NCI-H128 (cell line): ENCODE results near the gene GANAB.
"Not testable (repeated sequence)": the region's sequence is repeated elsewhere in the genome, so short reads cannot be mapped to it uniquely, and the experiment has no call there.

Experiments used
- DNase-seq: peaks from one replicate; lab custom pipeline; 2025; ENCODE audit not compliant: unreplicated experiment; lab: John Stamatoyannopoulos, UW

The GANAB gene

DNA sequence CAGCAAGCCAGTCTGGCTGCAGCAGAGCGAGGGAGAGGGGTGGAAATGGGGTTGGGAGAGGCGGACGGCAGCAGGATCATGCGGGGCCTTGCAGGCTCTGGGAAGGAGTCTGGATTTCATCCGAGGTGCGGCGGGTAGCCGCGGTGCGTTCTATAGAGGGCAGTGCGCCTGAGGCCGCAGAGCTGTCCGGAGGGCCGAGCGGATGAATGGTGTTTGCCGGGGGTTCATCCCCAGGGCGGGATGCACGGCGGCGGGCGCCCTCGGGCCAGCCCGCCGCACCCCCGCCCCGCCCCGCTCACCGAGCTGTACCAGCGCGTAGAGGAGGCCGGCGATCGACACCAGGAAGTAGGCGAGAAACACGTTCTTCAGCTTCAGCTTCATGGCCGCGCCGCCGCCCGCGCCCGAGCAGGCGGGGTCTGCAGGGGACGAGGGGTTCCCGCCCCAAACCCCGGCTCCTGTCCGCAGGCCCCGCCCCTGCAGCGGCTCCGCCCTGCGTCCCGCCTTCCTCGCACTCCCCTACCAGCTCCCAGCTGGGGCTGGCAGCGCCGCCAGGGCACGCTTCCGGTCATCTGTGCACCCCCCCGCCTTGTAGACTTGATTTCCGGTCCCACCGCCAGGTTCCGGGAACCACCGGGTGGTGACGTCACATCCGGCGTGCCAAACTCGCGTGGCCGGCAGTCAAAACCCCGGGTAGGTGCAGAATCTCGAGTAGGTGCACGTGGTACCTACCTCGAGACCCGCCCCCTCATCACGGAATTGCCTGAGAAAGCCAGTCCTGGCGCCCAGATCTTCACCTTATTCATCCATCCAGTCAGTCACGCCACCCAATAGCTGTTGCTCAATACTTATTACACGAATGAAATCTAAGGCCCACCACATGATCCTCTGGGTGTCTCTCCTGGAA, 24.6 kb downstream of the GANAB start, which contains the start of gene B3GAT3:
TSS of gene B3GAT3 (minus strand) at position 420 of the 904 bp plus-strand sequence. CDS start at position 381, 39 bp downstream.
- DNase-seq, result peak; percentile 95

DNA sequence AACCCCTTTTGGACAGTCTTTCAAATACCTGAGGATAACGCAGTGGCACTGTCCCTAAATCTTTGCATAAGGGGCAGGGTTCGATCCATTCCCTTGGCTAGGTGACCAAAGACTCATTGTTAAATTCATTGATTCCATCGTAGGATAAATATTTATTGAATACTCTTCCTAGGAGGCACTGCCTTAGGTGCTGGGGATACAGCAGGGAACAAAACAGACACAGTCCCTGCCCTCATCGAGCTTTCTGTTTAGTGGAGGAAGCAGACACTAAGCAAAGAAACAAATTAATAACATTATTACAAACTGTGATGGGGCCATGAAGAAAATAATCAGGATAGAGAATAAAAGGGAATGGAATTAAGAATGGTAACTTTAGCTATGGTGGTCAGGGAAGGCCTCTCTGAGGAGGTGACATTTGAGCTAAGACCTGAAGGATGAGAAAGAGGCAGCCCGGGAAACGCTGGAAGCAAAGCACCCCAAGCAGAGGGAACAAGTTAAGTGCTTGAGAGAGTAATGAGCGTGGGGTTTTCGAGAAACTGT, 25.3 kb downstream of the GANAB start:
- DNase-seq, result no peak

DNA sequence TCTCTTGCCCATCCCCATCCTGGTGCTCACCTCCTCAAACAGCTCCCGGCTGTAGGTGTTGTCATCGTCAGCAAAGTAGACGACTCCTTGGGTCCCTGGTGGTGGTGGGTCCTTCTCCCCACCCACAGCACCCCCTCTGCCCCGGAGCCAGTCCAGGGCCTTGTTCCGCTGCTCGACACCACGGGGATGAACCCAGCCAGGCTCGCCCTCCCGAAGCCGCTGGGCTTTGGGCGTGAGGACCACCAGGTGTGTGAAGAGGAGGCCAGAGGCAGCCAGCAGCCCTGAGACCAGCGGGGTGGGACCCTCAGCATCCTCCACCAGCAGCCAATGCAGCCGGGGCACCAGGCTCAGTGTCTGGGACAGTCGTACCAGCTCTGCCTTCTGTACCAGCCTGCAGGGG, 29.5 kb downstream of the GANAB start:
- not testable (repeated sequence) for DNase-seq

GRCh38 chr11:62615521-62615920, 30.9 kb downstream of the GANAB start:
- DNase-seq, result no peak

DNA sequence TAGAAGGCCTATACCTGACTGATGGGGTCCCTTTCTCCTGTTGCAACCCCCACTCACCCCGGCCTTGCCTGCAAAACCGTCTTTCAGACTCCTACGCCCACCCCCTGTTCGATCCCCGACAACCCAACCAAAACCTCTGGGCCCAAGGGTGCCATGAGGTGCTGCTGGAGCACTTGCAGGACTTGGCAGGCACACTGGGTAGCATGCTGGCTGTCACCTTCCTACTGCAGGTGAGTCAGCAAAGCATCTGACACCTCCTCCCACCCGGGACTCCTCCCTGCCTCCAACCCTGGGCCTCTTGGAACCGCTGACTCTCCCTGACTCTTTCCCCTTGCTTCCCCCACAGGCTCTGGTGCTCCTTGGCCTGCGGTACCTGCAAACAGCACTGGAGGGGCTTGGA, 32.1 kb downstream of the GANAB start:
- DNase-seq, result no peak

- no peak for DNase-seq
Observed at GRCh38 chr11:62613291-62613778, 33.1 kb downstream of the GANAB start.

GRCh38 chr11:62612366-62613290, 33.8 kb downstream of the GANAB start, which contains the start of the genes EML3 and ROM1:
TSS of gene EML3 (minus strand) at chr11:62612775. CDS start at chr11:62612457, 318 bp downstream.
TSS of gene ROM1 (plus strand) at chr11:62613257. CDS start at chr11:62613282, 25 bp downstream.
- peak; percentile 46 for DNase-seq

DNA sequence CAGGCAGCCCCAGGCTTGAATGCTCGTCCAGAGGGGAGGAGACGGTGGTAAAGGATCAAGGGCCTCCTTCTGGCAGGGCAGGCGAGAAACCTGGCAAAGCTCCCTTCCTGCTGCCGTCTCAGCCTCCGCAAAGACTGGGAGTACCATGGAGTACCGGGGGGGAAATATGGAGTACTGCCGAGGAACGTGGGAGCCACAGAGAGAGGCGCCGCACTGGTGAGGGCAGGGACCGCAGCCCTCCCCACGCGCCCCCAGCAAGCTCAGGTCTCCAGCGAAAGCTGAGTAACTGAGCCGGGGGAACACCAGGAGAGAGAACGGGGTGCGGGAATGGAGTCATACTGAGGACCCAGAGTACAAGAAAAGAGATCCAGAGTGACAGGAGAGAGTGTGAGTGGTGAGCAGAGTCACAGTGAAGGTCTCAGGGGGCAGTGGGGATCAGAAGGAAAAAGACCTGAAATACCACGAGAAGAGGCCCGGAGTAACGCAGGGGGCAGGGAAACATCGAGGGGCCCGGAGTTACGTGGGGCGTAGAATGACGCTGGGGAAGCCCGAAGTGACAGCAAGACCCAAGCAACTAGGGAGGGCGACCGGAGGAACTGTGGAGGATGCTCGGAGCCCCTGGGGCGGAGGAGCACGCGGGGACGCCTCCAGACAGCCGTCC, 34.6 kb downstream of the GANAB start:
- DNase-seq, result no peak

DNA sequence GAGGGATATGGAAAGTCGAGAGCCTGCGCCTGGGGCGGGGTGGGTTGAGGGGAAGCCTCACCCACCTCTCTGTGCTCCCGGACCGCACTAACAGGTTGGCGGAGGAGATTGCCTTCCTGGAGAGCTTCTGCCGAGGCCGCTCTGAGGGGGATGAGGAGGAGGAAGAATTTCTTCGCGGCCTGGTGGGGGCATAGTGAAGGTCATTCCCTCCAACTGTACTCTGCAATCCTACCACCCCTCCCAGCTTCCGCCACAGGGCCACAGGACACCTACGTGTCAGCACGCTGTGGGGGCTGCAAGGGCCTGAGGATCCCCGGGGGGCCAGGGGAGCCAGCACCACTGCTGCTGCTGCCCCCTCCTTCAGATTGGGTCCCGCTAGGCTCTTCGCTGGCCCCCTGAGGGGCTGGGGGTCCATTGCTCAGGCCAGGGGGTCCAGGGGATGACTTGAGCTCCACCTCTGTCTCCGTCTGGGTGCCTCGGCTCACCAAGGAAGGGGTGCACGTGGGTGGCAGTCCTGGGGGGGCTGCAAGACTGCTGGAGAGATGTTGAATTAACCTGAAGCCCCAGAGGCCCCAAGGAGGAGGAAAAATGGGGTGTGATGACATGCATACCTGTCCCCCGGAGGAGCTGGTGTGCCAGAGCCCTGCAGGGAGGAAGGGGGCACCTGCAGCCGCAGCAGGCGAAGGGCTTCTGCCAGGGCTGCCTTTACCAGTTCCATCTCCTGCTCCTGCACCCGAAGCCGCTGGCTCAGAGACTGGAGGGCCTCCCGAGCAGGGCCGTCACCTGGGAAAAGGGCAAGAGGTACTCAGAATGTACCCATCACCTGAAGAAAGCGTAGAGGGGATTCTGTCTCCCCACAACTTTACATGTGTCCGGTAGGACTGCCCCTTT, 35.4 kb downstream of the GANAB start:
- no peak for DNase-seq

DNA sequence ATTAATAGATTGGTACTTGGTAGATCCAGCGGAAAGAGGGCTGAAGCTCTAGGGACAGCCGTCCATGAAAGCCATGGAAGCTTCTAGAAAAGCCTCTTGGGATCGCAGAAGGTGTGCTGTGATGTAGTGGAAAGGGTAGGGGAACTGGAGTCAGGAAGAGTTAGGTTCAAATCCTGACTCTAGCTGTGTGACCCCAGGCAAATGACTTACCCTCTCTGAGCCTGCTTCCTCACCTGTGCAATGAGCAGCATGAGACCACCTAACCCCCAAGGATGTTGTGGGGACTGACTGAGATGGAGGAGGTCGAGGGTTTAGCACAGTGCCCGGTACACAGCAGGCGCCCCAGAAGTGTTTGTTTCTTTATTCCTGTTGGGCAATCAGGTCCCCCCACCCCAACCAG, 36.0 kb downstream of the GANAB start:
- no peak for DNase-seq

GRCh38 chr11:62608776-62609175, 37.6 kb downstream of the GANAB start:
- no peak for DNase-seq

DNA sequence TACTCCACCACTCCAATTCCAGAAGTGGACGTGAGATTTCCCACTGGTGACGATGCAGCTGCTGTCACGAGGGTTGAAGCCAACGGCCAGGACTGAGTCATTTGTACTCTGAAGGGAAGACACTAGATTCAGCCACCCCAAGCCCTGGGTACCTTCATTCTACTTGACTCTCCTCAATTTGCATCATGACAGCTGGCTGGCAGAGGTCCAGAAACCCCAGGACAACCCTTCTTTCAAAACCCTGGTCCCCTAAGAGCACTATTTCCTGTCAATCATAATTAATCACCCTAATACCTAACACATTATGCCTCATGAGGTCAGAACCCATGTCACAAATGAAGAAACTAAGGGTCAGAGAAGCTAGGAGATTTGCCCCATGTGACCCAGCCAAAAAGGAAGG, 38.7 kb downstream of the GANAB start:
- no peak for DNase-seq

DNA sequence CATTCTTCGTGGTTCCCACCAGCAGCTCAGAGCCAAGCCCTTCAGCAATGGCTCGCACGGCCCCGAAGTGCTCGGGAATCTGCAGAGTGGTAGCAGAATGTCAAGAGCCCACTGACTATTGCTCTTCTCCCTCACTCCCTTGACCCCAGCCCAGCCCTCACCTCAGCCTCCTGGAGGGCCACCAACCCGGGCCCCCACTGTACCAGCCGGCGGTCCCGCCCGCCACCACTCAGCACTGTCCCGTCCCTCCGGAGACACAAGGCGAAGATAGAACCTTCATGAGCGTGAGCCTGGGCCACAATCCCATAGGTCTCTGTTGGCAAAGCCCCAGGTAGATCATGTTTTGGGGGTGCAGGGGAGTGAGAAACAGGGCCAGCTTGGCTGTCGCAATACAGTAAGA, 40.5 kb downstream of the GANAB start:
- no peak for DNase-seq

- no peak for DNase-seq
Observed at GRCh38 chr11:62605467-62605866, 40.9 kb downstream of the GANAB start.

DNA sequence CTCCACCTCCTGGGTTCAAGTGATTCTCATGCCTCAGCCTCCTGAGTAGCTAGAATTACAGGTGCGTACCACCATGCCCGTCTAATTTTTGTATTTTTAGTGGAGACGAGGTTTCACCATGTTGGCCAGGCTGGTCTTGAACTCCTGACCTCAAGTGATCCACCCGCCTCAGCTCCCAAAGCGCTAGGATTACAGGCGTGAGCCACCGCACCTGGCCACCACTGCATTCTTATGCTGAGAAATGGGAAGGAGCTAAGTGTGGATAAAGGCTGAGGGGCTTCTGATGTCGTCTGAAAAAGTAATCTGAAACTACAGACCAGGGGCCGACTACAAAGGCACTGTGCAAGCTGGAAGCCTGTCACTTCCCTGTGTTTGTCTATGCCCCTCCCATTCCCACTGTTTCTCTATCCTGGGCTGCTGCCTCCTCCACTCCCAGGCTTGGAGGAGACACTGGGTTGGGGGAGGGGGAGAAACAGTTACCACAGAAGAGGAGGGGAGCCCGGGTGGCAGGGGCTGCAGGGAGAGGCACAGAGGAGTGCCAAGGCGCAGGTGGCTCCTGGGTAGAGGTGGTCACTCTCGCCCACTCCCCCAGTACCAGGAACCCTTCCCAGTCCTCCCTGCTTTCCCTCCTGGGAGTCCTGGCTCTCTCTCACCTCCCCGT, 41.8 kb downstream of the GANAB start:
- DNase-seq, result no peak

GRCh38 chr11:62603776-62604299, 42.6 kb downstream of the GANAB start:
- DNase-seq, result no peak

DNA sequence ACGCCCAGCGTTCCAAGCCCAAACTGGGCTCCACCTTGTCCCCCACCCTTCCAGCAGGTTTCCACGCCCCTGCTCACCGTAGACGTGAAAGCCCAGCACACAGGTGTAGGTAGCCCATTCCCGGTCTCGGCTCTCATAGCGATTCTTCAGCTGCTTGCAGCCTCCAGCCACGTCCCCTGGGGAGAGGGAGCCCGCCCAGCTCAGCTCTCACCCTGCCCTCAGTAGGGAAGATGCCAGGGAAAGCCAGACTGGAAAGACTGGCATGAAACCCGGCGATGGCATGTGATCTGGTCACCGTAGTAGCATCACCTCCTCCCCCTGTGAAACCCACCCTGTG, 43.4 kb downstream of the GANAB start:
- no peak for DNase-seq

- DNase-seq, result no peak
Observed at GRCh38 chr11:62602141-62603071, 44.0 kb downstream of the GANAB start.
